Measurements from ENCODE around the gene VRK3.

DNA sequence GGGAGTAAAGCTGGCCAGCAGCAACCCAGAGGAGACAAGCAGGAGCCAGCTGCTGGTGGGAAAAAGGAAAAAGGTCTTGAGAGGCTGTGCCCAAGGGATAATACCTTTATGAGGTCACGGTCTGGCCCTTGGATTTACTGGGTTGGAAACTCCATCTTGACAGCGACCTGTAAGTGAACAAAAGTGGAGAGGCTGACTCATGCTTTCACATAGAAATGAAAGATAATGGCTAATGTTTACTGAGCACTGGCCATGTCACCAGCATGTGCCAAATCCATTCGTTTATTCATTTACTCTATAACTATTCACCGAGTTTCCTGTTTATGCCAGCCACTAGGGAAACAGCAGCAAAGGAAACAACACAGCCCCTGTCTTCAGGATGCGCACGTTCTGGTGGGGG lies 4.7 kb downstream of the VRK3 start:
- no peak for TF ChIP-seq POLR2A (IDR thresholded peaks at IDR 0.05)
- TF ChIP-seq, protein P1, sequence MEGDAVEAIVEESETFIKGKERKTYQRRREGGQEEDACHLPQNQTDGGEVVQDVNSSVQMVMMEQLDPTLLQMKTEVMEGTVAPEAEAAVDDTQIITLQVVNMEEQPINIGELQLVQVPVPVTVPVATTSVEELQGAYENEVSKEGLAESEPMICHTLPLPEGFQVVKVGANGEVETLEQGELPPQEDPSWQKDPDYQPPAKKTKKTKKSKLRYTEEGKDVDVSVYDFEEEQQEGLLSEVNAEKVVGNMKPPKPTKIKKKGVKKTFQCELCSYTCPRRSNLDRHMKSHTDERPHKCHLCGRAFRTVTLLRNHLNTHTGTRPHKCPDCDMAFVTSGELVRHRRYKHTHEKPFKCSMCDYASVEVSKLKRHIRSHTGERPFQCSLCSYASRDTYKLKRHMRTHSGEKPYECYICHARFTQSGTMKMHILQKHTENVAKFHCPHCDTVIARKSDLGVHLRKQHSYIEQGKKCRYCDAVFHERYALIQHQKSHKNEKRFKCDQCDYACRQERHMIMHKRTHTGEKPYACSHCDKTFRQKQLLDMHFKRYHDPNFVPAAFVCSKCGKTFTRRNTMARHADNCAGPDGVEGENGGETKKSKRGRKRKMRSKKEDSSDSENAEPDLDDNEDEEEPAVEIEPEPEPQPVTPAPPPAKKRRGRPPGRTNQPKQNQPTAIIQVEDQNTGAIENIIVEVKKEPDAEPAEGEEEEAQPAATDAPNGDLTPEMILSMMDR (IDR thresholded peaks at IDR 0.05): no peak
- no peak for TF ChIP-seq POLR2AphosphoS5 (IDR thresholded peaks at IDR 0.05)
